Stimulated activated naive CD4-positive, alpha-beta T cell treated with Interleukin-2 at 50 U/mL for 16 hours (primary cell): Measurements from ENCODE around the gene CACTIN.
A peak's percentile ranks its signal among the peaks of the same experiment; 100 is the strongest.

Source experiments
- DNase-seq: peaks from one replicate; lab custom pipeline; 2025; lab: John Stamatoyannopoulos, UW

Gene CACTIN

GRCh38 chr19:3627351-3627723 lies 747 bp upstream of the CACTIN start:
- DNase-seq, result no peak

- peak; percentile 28 for DNase-seq
These were observed 556 bp downstream of the CACTIN start for GRCh38 chr19:3625996-3626472.

GRCh38 chr19:3623716-3624115 lies 2.9 kb downstream of the CACTIN start:
- DNase-seq, result no peak

- no peak for DNase-seq
These were observed 4.4 kb downstream of the CACTIN start for GRCh38 chr19:3622224-3622623.

GRCh38 chr19:3621689-3622088 lies 4.9 kb downstream of the CACTIN start:
- DNase-seq, result no peak

- no peak for DNase-seq
These were observed 5.6 kb downstream of the CACTIN start for GRCh38 chr19:3620817-3621547.

- DNase-seq, result no peak
These were observed 6.3 kb downstream of the CACTIN start for GRCh38 chr19:3620145-3620816.

- no peak for DNase-seq
These were observed 7.0 kb downstream of the CACTIN start for GRCh38 chr19:3619631-3620012.

- DNase-seq, result no peak
These were observed 7.6 kb downstream of the CACTIN start for GRCh38 chr19:3618811-3619630.

- DNase-seq, result peak; percentile 16
These were observed 8.3 kb downstream of the CACTIN start for GRCh38 chr19:3618144-3618810.

GRCh38 chr19:3617463-3617862 lies 9.1 kb downstream of the CACTIN start:
- DNase-seq, result no peak

GRCh38 chr19:3615524-3616135 lies 11.0 kb downstream of the CACTIN start:
- DNase-seq, result no peak

- DNase-seq, result no peak
These were observed 11.6 kb downstream of the CACTIN start for GRCh38 chr19:3614858-3615505.

GRCh38 chr19:3613818-3614661 lies 12.6 kb downstream of the CACTIN start:
- DNase-seq, result no peak

GRCh38 chr19:3612901-3613741 lies 13.5 kb downstream of the CACTIN start:
- DNase-seq, result no peak

- DNase-seq, result no peak
These were observed 14.3 kb downstream of the CACTIN start for GRCh38 chr19:3612330-3612729.

GRCh38 chr19:3611841-3612240 lies 14.7 kb downstream of the CACTIN start:
- DNase-seq, result no peak

- DNase-seq, result no peak
These were observed 15.6 kb downstream of the CACTIN start for GRCh38 chr19:3610745-3611717.
